ENCODE results near the gene EPM2AIP1.
"Not testable (repeated sequence)": the region's sequence is repeated elsewhere in the genome, so short reads cannot be mapped to it uniquely, and the experiment has no call there.

Gene EPM2AIP1

DNA sequence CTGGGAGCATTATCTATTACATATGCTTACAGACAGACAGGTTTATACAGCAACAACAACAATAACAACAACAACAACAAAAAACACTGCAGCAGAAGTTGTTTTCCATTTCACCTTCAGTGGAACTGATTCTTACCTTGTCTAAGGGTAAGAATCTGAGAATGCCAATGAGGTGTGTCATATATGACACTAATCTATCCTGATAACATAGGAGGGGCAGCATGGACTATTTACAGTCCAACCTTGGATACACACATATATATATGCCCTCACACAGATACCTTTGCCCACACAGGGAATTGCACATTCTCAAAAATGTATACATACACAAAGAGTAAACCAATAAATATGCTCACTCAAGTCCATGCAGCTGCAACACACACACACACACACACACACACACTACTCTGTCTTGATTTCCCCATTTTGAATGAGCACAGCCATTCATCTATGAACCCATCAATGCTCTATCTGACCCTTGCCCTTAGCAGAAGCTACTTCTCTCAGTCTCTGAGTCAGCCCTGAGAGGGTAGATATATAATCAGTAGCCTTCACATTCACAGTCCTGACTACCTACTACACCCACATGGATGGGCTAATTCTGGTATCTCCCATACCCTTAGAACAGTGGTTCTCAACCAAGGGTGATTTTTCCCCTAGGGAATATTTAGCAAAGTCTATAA, 38.3 kb downstream of the EPM2AIP1 start:
- no peak for DNase-seq (ENCODE audit: low read depth)

DNA sequence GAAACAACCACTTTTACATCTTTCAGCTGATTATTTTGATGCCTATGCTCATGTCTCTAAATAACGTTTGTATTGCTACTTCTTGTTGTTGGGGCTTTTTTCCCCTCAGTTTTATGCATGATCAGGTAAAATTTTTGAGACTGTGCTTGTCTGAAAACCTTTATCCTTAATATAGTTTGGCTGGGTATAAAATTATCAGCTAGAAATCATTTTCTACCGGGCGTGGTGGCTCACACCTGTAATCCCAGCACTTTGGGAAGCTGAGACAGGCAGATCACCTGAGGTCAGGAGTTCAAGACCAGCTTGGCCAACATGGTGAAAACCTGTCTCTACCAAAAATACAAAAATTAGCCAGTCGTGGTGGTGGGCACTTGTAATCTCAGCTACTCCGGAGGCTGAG, 45.1 kb downstream of the EPM2AIP1 start:
- DNase-seq (ENCODE audit: low read depth): not testable (repeated sequence)

DNA sequence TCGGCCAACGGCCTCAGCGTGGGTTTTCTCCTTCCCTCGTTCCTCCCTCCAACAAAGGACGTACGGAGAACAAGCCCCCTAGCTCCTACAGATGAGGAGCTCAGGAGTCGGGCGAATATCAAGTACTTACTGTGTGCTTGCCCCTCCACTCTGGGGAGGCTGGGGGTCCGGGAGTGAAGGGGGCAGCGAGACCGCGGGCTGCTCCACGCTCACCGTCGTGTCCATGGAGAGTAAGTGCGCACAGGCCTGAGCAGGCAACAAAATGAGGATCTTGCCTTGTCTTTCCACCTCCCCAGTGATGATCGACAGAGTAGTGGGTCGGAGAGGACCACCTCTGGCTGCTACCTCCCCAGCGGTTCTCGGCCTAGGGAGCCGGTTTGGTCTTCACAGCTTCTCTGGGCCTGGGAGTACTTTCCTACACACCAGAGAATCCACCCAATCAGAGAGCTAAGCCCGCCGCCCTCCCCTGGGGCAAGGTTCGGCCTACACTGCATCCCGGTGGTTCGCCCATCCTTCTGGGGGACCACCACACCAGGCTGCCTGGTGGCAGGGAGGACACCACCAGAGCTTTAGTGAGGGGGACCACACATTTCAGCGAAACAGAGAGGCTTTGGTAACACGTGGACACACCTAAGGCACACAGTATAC, 47.5 kb downstream of the EPM2AIP1 start:
- DNase-seq (ENCODE audit: low read depth): no peak

DNA sequence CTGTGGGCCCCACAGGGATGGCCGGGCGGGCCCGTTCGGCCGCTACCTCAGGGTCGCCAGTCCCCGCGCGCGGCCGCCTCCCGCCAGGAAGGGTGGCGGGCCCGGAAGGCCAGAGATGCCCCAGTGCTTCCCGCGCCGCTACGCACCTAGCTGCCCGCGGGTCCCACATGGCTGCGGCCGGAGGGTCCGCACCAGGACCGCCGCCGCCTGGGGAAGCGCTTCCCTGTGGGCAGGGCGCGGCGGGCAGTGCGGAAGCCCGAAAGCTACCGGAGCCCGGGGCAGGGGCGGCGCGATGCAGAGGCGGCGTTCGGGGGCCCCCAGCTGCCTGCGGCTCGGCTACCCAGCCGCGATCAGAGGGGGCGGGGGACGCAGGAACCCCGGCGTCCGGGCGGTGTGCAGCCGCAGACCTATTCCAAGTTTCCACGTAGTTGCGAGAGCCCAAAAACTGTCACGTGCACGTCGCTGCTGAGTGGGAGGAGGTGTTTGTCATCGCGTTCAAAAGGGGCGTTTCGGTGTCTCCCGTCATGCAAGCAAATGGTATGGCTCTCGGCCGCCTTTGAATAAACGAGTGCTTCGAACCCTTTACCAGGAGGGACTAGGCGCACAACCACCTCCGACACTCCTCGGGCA, 48.2 kb downstream of the EPM2AIP1 start, which contains the start of gene TRANK1:
Gene TRANK1 (minus strand): TSS at position 414 of the 630 bp plus-strand sequence. CDS start 245 bp downstream, at position 169.
- peak; percentile 77 for DNase-seq (ENCODE audit: low read depth)

DNA sequence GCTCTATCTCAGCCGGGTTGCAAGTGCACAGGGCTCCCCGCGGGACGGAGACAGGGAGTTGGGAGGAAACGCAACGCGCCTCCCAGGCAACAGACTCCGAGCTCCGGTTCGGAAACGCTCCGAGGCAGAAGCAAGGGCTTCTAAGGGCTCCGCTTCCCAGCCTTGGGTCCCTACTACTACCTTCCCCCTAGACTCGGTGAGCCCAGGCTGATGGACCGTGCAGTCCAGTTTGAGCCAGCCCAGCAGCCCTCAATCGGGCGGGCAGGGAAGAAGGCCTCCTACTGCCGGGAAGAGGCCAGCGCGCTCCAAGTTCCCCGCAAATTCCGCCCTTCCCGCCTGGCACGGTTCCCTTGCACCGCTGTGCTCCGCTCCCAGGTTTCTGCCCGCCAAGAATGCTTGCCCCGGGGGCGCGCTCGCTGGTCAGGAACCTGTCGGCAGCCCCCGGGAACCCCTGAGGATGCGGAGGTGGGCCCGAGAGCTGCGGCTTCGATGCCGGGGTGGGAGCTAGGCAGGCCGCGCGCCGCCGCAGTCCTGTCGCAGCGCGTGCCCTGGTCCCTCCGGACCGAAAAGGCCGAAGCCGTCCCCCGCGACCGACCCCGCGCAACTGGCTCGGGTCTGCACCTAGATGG, 48.8 kb downstream of the EPM2AIP1 start:
- DNase-seq (ENCODE audit: low read depth): peak; percentile 20

DNA sequence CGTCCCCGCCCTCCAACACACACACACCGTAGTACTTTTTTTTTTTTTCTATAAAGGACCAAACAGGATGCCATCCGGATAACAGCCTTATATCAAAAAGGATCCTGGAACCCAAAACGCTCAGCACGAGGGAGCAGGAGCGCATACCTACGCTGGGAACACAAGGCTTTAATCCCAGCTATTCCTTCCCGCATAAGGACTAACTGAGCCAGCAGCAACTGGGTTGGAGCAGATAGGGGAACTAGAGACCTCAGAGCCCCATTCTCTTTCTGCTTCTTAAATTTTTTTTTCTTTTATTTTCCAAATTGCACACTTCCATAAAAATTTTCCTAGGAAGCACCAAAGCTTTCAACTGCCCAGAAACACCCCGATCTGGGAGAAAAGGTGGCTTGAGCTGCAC, 49.3 kb downstream of the EPM2AIP1 start:
- DNase-seq (ENCODE audit: low read depth): no peak

DNA sequence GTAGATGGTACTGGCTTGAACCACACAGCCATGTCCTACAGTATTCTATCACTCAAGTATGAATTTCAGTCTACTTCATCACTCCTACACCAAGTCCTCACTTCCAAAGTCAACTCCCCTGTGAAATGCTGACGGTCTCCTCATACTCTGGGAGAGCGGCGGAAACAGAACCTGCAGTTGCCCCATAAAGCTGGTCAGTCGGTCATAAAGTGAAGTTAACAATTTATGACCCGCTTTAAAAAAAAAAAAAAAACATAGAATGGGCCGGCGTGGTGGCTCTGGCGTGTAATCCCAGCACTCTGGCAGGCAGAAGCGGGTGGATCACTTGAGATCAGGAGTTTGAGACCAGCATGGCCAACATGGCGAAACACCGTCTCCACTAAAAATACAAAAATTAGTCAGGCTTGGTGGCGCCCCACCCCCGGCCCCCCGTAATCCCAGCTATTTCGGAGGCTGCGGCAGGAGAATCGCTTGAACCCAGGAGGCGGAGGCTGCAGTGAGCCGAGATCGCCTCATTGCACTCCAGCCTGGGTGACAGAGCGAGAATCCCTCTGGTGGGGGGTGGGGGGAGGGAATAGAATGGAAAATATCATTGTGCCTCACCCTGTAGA, 50.2 kb downstream of the EPM2AIP1 start:
- DNase-seq (ENCODE audit: low read depth): no peak

DNA sequence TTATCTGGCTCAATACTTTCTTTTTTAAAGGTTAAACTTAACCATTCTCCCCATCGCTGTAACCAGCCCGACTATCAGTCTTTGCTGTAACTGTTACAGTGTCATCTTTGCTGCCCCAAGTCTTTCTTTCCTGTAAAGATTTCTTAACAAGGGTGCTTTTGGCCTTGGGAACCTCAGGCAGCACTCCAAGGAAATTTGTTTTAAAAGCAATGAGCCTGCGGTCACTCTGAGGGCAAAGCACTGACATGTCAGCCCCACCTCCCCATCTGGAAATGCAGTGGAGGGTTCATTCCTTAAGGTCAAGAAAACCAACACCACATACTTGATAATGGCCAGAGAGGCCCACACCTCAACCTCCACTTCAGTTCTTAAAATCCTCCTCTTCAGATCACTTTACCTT, 51.3 kb downstream of the EPM2AIP1 start:
- no peak for DNase-seq (ENCODE audit: low read depth)

DNA sequence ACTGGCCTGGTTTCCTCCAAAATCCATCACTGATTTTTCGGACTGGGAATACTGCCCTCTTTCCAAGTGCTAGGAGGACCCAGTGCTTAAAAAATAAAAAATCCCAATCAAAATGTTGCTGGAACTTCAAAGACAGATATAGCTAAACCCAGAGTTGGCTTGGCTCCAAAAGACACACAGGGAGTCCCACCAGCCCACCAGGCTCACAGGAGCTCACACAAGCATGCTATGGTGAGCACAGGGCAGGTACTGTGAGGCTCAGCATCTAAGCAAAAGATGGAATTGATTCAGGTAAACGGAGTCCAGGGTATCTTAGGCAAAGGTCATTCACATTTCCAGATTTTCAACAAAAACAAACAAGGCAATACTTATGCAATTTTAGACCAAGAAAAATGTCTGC, 51.8 kb downstream of the EPM2AIP1 start:
- no peak for DNase-seq (ENCODE audit: low read depth)

DNA sequence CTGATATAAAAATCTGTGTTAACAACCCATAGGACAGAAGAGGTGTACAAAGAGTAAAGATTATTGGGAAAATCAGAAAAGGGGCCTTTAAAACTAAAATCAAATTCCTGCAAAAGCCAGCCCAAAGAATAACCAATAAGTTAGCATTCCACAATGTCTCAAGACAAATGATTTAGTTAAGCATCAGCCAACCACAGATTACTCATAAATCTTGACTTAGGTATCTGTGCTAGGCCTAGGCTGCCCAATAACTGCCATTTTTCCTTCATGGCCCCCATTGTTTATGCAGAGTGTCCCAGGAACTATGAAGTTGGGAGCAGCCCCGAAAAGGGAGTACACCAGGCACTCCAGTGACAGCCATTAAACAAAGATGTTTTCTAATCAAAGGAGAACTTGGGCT, 55.4 kb downstream of the EPM2AIP1 start:
- no peak for DNase-seq (ENCODE audit: low read depth)

Measured in stimulated activated CD8-positive, alpha-beta memory T cell treated with anti-CD3 and anti-CD28 coated beads, Interleukin-12 subunit alpha, Interleukin-12 subunit beta, amount 100 ng/mL, for 4 hours (primary cell).